Measurements from ENCODE around the gene HSPB6.
"Not testable (repeated sequence)": the region's sequence is repeated elsewhere in the genome, so short reads cannot be mapped to it uniquely, and the experiment has no call there.

The HSPB6 gene

DNA sequence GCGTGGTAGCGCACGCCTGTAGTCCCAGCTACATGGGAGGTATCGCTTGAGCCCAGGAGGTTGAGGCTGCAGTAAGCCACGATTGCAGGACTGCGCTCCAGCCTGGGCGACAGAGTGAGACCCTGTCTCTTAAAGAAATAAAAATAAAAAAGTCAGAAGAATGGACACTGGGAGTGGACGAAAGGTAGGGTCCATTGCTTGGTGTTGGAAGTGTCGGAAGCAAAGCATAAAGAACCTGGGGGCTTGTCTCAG, 18.1 kb upstream of the HSPB6 start:
- TF ChIP-seq, protein P1, sequence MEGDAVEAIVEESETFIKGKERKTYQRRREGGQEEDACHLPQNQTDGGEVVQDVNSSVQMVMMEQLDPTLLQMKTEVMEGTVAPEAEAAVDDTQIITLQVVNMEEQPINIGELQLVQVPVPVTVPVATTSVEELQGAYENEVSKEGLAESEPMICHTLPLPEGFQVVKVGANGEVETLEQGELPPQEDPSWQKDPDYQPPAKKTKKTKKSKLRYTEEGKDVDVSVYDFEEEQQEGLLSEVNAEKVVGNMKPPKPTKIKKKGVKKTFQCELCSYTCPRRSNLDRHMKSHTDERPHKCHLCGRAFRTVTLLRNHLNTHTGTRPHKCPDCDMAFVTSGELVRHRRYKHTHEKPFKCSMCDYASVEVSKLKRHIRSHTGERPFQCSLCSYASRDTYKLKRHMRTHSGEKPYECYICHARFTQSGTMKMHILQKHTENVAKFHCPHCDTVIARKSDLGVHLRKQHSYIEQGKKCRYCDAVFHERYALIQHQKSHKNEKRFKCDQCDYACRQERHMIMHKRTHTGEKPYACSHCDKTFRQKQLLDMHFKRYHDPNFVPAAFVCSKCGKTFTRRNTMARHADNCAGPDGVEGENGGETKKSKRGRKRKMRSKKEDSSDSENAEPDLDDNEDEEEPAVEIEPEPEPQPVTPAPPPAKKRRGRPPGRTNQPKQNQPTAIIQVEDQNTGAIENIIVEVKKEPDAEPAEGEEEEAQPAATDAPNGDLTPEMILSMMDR (IDR thresholded peaks at IDR 0.05; ENCODE audit: insufficient read depth, low read length): no peak
- no peak for TF ChIP-seq POLR2AphosphoS5 (IDR thresholded peaks at IDR 0.05; ENCODE audit: low read depth)
- TF ChIP-seq, protein P2, sequence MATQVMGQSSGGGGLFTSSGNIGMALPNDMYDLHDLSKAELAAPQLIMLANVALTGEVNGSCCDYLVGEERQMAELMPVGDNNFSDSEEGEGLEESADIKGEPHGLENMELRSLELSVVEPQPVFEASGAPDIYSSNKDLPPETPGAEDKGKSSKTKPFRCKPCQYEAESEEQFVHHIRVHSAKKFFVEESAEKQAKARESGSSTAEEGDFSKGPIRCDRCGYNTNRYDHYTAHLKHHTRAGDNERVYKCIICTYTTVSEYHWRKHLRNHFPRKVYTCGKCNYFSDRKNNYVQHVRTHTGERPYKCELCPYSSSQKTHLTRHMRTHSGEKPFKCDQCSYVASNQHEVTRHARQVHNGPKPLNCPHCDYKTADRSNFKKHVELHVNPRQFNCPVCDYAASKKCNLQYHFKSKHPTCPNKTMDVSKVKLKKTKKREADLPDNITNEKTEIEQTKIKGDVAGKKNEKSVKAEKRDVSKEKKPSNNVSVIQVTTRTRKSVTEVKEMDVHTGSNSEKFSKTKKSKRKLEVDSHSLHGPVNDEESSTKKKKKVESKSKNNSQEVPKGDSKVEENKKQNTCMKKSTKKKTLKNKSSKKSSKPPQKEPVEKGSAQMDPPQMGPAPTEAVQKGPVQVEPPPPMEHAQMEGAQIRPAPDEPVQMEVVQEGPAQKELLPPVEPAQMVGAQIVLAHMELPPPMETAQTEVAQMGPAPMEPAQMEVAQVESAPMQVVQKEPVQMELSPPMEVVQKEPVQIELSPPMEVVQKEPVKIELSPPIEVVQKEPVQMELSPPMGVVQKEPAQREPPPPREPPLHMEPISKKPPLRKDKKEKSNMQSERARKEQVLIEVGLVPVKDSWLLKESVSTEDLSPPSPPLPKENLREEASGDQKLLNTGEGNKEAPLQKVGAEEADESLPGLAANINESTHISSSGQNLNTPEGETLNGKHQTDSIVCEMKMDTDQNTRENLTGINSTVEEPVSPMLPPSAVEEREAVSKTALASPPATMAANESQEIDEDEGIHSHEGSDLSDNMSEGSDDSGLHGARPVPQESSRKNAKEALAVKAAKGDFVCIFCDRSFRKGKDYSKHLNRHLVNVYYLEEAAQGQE (IDR thresholded peaks at IDR 0.05; ENCODE audit: insufficient replicate concordance, low read depth): no peak
- TF ChIP-seq SPI1 (IDR thresholded peaks at IDR 0.05; ENCODE audit: borderline replicate concordance, low read depth): no peak
- DNase-seq (ENCODE audit: low read depth in 1 of 2, low spot score in 1 of 2): no peak
- peak overlapping the region; percentile 87 for H3K4me3 ChIP-seq (replicated peaks; ENCODE audit: insufficient read depth, low read length)
- H3K27ac ChIP-seq (replicated peaks): no peak overlapping the region
- no peaks in the 10 kb centered on the region for H3K27me3 ChIP-seq (ENCODE audit: insufficient read depth, poor library complexity, severe bottlenecking)

DNA sequence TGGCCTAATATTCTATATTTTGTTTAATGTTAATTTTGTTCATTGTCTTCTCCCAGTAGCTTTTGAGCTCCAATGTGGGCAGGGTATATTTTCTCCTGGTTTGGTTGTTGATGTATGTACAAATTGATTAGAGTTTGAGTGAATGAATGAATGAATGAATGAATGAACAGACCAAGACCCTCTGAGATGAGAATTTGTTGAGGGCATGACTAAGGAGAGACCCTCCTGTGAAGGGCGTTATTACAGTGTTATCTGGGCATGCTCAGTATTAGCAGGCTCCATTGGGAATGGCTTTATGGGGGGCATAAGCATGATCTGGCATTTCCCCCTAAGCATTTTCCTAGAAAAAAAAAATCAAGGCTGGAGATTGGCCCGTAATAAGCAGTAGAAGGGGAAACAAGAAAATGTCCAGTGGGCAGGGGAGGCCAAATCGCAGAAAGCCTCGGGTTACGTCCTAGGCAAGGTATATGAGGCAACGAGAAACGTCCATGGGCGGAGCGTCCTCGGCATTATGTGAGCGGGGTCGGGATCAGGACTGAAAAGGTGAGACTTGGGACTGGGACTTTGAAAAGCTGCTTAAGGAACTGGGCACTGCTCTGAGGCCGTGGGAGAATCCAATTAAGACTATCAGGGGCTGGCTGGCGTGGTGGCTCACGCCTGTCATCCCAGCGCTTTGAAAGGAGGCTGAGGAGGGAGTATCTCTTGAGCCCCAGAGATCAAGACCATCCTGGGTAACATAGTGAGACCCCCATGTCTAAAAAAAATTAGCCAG, 17.6 kb upstream of the HSPB6 start:
- Histone ChIP-seq H3K27me3 (ENCODE audit: insufficient read depth, poor library complexity, severe bottlenecking) (no peaks in the 10 kb centered on the region), H3K4me3 (replicated peaks; ENCODE audit: insufficient read depth, low read length) (peak overlapping the region; percentile 87; the same call in 1 of the 2 replicates), H3K27ac (replicated peaks) (no peak overlapping the region)
- no peak for DNase-seq (ENCODE audit: low read depth in 1 of 2, low spot score in 1 of 2)
- no peak for TF ChIP-seq POLR2AphosphoS5 (IDR thresholded peaks at IDR 0.05; ENCODE audit: low read depth)
- no peak for TF ChIP-seq GABPA (IDR thresholded peaks at IDR 0.05; ENCODE audit: low read depth)
- no peak for TF ChIP-seq SPI1 (IDR thresholded peaks at IDR 0.05; ENCODE audit: borderline replicate concordance, low read depth)
- TF ChIP-seq, protein P2 (IDR thresholded peaks at IDR 0.05; ENCODE audit: insufficient replicate concordance, low read depth): no peak
- TF ChIP-seq, protein P1 (IDR thresholded peaks at IDR 0.05; ENCODE audit: insufficient read depth, low read length): no peak

DNA sequence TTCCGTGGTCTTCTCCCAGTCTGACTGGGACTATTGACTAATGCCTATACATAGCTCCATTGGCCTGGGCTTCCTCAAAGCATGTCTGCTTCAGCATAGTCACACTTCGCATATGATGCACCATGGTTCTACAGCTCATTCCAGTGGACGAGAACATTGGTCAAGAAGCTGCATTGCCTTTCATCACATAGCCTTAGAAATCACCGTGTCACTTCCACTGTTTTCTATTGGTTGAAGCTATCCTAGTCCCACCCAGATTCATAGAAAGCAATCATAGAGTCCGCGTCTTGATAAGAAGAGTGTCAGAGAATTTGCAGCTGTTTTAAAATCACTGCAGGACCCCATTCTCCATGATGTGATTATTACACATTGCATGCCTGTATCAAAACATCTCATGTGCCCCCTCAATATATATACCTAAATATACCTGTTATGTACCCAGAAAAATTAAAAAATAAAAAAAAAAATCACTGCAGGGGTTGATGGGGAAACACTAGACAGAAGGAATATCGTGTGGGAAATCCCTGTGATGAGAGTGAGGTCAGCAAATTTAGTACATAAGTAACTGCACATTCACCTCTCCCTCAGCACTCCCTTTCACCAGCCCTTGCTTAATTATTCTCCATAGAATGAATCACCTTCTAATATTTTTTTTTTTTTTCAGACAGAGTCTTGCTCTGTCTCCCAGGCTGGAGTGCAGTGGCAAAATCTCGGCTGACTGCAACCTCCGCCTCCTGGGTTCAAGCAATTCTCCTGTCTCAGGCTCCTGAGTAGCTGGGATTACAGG, 16.4 kb upstream of the HSPB6 start:
- Histone ChIP-seq H3K27ac (replicated peaks) (no peak overlapping the region), H3K4me3 (replicated peaks; ENCODE audit: insufficient read depth, low read length) (no peak overlapping the region), H3K27me3 (ENCODE audit: insufficient read depth, poor library complexity, severe bottlenecking) (no peaks in the 10 kb centered on the region)
- no peak for DNase-seq (ENCODE audit: low read depth in 1 of 2, low spot score in 1 of 2)
- TF ChIP-seq, protein P2 (IDR thresholded peaks at IDR 0.05; ENCODE audit: insufficient replicate concordance, low read depth): no peak
- no peak for TF ChIP-seq SPI1 (IDR thresholded peaks at IDR 0.05; ENCODE audit: borderline replicate concordance, low read depth)
- no peak for TF ChIP-seq GABPA (IDR thresholded peaks at IDR 0.05; ENCODE audit: low read depth)
- TF ChIP-seq POLR2AphosphoS5 (IDR thresholded peaks at IDR 0.05; ENCODE audit: low read depth): no peak
- TF ChIP-seq, protein P1 (IDR thresholded peaks at IDR 0.05; ENCODE audit: insufficient read depth, low read length): no peak

DNA sequence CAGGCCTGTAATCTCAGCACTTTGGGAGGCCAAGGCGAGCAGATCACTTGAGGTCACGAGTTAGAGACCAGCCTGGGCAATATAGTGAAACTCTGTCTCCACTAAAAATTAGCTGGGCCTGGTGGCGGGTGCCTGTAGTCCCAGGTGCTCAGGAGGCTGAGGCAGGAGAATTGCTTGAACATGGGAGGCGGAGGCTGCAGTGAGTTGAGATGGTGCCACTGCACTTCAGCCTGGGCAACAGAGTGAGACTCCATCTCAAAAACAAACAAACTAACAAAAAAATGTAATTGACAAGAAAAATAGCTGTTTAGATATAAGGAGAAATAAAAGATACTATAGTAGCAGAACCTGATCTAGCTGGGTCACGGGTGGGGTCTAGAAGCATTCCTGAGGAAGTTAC, 15.5 kb upstream of the HSPB6 start:
- H3K27me3 ChIP-seq (ENCODE audit: insufficient read depth, poor library complexity, severe bottlenecking); H3K27ac ChIP-seq (replicated peaks); H3K4me3 ChIP-seq (replicated peaks; ENCODE audit: insufficient read depth, low read length); DNase-seq (ENCODE audit: low read depth in 1 of 2, low spot score in 1 of 2): not testable (repeated sequence)

Data from HL-60 (cell line).